Measurements from ENCODE around the gene GATA2. TPM values are rescaled to one million over a fixed set of nuclear protein-coding genes. Genes with fewer than 3 reads are reported as not detected.

GATA2 gene
- total RNA-seq, 1 donor from 2014 or later: 68.3 TPM

DNA sequence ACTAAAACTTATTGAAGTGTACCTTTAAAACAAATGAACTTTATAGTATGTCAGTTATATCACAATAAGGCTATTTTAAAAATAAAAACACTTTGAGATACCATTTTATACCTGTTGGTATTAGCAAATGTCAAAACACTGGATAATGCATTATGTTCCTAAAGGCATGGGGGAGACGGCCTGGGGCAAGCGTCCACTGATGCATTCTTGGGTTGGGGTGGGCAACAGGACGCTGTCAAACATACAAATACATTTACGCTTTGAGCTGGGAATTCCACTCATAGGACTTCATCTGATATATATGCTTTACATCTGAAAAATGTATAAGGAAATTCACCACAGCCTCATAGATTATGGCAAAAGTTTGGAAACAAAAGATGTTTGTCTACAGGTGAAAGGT, 7.6 kb upstream of the GATA2 start:
- no peak overlapping the region for H3K27ac ChIP-seq

DNA sequence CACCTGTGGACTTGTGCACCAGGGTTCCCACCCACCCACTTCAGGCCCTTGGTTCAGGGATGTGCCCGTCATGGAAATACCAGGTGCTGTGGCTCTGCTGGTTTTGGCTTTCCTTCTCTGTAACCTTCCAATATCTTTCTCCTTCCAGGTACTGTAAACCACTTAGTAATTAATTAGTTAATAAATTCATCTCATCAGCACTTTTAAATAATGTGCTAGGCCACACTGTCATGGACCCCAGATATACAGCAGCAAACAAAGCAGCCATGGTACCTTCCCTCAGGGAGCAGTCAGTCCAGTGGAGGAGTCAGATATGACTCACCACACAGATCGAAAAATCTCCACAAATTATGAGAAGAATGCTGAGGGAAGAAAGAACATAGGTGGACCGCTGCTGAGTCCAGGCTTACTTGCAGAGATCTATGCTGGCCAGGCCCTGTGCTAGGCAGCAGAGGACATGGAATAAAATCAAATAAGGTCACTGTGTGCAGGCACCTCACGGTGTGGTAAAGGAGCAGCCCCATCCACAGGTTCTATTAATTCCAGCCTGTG, 6.8 kb upstream of the GATA2 start:
- Histone ChIP-seq H3K27me3 (ENCODE audit: low read depth) (peaks cover 60% of the 10 kb centered on the region), H3K36me3 (no peaks in the 10 kb centered on the region), H3K4me1 (peaks cover 19% of the 10 kb centered on the region), H3K9me3 (no peaks in the 10 kb centered on the region), H3K27ac (no peak overlapping the region), H3K4me3 (no peak overlapping the region)
- DNase-seq: no peak
- intact Hi-C loops (cut with DNase I): no loop called here
- TF ChIP-seq, protein P1, sequence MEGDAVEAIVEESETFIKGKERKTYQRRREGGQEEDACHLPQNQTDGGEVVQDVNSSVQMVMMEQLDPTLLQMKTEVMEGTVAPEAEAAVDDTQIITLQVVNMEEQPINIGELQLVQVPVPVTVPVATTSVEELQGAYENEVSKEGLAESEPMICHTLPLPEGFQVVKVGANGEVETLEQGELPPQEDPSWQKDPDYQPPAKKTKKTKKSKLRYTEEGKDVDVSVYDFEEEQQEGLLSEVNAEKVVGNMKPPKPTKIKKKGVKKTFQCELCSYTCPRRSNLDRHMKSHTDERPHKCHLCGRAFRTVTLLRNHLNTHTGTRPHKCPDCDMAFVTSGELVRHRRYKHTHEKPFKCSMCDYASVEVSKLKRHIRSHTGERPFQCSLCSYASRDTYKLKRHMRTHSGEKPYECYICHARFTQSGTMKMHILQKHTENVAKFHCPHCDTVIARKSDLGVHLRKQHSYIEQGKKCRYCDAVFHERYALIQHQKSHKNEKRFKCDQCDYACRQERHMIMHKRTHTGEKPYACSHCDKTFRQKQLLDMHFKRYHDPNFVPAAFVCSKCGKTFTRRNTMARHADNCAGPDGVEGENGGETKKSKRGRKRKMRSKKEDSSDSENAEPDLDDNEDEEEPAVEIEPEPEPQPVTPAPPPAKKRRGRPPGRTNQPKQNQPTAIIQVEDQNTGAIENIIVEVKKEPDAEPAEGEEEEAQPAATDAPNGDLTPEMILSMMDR (IDR thresholded peaks at IDR 0.05): no peak
- ATAC-seq: no peak

More for the DNA sequence above, 7.6 kb upstream of the GATA2 start:
- no peak overlapping the region for H3K4me3 ChIP-seq
- no peaks in the 10 kb centered on the region for H3K9me3 ChIP-seq
- H3K4me1 ChIP-seq: peaks cover 19% of the 10 kb centered on the region
- no peak for DNase-seq
- H3K27me3 ChIP-seq (ENCODE audit: low read depth): peaks cover 54% of the 10 kb centered on the region
- TF ChIP-seq, protein P1 (IDR thresholded peaks at IDR 0.05): no peak
- H3K36me3 ChIP-seq: no peaks in the 10 kb centered on the region
- no peak for ATAC-seq
- intact Hi-C loops (cut with DNase I): no loop called here

DNA sequence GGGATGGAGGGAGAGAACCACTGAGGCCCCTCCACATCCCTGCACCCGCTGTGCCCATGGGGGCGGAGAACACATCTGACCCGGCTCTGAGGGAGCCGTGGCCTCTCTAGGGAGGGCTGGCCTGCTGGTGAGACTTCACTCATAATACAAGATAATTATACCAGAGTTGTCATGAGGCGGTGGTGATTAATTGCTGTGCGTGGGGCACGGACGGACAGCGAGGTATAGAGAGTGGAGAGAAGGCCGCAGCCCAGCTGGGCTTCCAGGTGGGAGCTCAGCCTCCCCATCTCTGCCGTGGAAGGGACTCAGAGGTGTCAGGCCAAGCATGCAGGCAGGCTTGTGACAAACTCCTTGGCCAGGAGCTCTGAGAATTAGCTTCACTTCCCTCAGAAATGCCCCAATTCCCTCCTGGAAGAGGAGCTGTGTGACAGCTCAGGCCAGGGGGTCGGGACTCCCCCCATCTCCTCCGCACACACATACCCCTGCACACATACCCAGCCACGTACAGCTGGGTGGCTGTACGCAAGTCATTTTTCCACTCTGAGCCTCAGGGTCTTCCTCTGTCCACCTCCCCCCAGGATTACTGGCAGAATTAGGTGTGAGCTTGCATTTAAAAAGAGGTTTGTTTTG, 6.0 kb upstream of the GATA2 start:
- H3K4me3 ChIP-seq: no peak overlapping the region
- ATAC-seq (no peak), DNase-seq (no peak)
- H3K36me3 ChIP-seq: no peaks in the 10 kb centered on the region
- no peaks in the 10 kb centered on the region for H3K9me3 ChIP-seq
- peaks cover 64% of the 10 kb centered on the region for H3K27me3 ChIP-seq (ENCODE audit: low read depth)
- TF ChIP-seq, protein P1 (IDR thresholded peaks at IDR 0.05): no peak
- H3K4me1 ChIP-seq: peaks cover 19% of the 10 kb centered on the region
- no peak overlapping the region for H3K27ac ChIP-seq
- intact Hi-C loops (cut with DNase I): no loop called here

DNA sequence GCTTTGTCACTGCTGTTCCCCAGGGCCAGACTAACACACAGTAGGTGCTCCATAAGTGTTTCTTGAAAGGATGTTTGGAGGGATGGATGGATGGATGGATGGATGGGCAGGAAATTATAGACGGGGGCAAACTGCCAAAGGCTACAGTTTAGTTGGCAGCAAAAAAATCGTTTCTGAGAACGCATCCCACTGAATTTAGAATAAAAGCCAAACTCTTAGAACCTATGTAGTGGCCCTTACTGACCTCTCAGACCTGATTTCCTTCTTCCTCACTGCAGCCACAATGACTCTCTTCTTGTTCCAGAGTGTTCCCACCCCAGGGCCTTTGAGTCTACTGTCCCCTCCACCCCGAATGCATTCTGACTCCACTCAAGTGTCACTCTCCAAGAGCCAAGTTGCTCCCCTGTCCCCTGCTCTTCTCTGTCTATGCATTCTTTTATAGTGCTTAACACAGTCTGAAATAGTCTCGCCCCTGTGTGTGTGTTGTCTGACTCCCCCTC, 5.2 kb upstream of the GATA2 start:
- H3K4me3 ChIP-seq: peak overlapping the region; percentile 59
- DNase-seq (no peak), ATAC-seq (no peak)
- no peaks in the 10 kb centered on the region for H3K36me3 ChIP-seq
- TF ChIP-seq, protein P1 (IDR thresholded peaks at IDR 0.05): no peak
- H3K9me3 ChIP-seq: no peaks in the 10 kb centered on the region
- peaks cover 72% of the 10 kb centered on the region for H3K27me3 ChIP-seq (ENCODE audit: low read depth)
- H3K27ac ChIP-seq: peak overlapping the region; percentile 27
- H3K4me1 ChIP-seq: peaks cover 19% of the 10 kb centered on the region
- intact Hi-C loops (cut with DNase I): no loop called here

DNA sequence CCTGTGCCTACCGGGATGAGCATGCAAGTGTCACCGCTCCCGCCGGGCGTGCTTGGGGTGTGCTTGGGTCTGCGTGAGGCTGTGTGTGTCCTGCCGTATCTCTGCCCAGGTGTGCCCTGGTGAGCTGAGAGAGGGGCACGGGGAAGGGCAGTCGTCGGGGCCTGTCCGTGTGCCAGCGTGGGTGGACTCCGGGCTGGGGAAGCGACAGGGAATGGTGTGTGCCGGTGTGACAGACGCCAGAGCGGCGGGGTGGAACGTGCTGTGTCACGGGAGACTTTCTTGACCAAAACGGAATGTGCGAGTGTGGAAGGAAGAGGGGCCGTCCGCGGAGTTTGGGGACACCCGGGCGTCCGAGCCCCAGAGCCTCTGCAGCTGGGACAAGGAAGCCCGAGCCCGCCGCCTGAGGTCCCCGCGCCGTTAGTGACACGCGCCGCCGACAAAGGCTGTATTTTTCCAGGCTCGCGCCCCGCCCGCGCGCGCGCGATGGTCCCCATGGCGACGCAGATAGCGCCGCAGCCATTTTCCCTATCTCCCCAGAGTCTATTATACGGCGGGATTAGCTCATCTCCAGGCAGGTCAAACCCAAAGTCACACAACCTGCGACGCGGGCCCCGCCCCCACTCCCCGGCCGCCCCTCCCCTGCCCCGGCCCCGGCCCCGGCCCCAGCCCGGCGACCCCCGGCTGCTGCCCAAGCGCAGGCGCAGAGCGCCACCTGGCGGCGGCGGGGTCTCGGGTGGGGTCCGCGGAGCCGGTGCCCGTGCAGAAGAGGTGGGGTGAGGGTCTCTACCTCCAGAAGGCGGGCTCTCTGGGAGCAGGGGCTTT, 4.5 kb upstream of the GATA2 start:
- TF ChIP-seq, protein P1 (IDR thresholded peaks at IDR 0.05): peak; percentile 62
- DNase-seq (peak; percentile 75), ATAC-seq (peak; percentile 67 to 75)
- Histone ChIP-seq H3K4me3 (peak overlapping the region; percentile 59), H3K9me3 (no peaks in the 10 kb centered on the region), H3K27ac (peak overlapping the region; percentile 27), H3K4me1 (peaks cover 25% of the 10 kb centered on the region), H3K27me3 (ENCODE audit: low read depth) (peaks cover 75% of the 10 kb centered on the region), H3K36me3 (no peaks in the 10 kb centered on the region)
- intact Hi-C loops (cut with DNase I): no loop called here
